Esophagus muscularis mucosa (tissue), 4 donors: ENCODE measurements around the gene L3HYPDH. TPM values are rescaled to one million over a fixed set of nuclear protein-coding genes. Genes with fewer than 3 reads are reported as not detected.

ENCODE experiments used
- DNase-seq: peaks from one replicate; pipeline ENCODE4 v3.0.0-alpha.2; 2017; ENCODE audit errors: extremely low spot score
- H3K27ac ChIP-seq, 4 donors: fragments of 200-600 bp; sonication (generic); replicated peaks in 1 of 4; 1 replicate in 3 of 4; 2 replicates in 1 of 4; pipeline ENCODE4 v1.5.1; 2016 to 2019; ENCODE audit warnings: mild to moderate bottlenecking in 1 of 4
- H3K27me3 ChIP-seq, 4 donors: fragments of 200-600 bp; sonication (generic); one replicate each; pipeline versions ENCODE4 v1.5.1 to v1.6.0; 2016 to 2019
- H3K36me3 ChIP-seq, 4 donors: fragments of 200-600 bp; sonication (generic); one replicate each; pipeline ENCODE4 v1.5.1; 2016 to 2019
- H3K4me1 ChIP-seq, 4 donors: fragments of 200-600 bp; sonication (generic); one replicate each; pipeline ENCODE4 v1.5.1; 2016 to 2019
- H3K4me3 ChIP-seq, 4 donors: fragments of 200-600 bp; sonication (generic); 1 replicate in 2 of 4; 2 replicates in 2 of 4; pipeline ENCODE4 v1.5.1; 2016 to 2019; ENCODE audit warnings: mild to moderate bottlenecking in 4 of 4, moderate library complexity in 1 of 4
- H3K9me3 ChIP-seq, 4 donors: fragments of 200-600 bp; sonication (generic); 1 replicate in 3 of 4; 2 replicates in 1 of 4; pipeline ENCODE4 v1.5.1; 2016 to 2019
- EP300 ChIP-seq: sonication (generic); formaldehyde crosslinking; IDR thresholded peaks from one replicate; pipeline ENCODE4 v1.6.1; 2017; ENCODE audit warnings: antibody characterized with exemption
- POLR2A ChIP-seq: fragments of 450-650 bp; IDR thresholded peaks from one replicate; pipeline ENCODE4 v1.6.1; 2017; ENCODE audit warnings: antibody characterized with exemption, moderate library complexity, mild to moderate bottlenecking, low read depth
- POLR2AphosphoS5 ChIP-seq, 2 donors: sonication (generic); formaldehyde crosslinking; IDR thresholded peaks; one replicate each; pipeline ENCODE4 v1.6.1; 2017; ENCODE audit warnings: antibody characterized with exemption in 2 of 2
- WGBS: methylation state at CpG from one replicate; pipeline ENCODE4 v1.1.5; 2018; 5-methylcytosine and 5-hydroxymethylcytosine counted together
- intact Hi-C: fragments of 100-400 bp; cut with DNase I; formaldehyde crosslinking; loops from one replicate; pipeline ENCODE4 v1.15.1; 2023
- total RNA-seq, 4 donors: library from RNA; depleted of rRNA; stranded (reverse); fragments of >200 nt; gene quantifications; one replicate each; pipeline versions ENCODE4 v1.1.0 to v1.2.1, GENCODE V29; 2016
- TF ChIP-seq, protein P1 (sequence below), 3 experiments: fragments of 200-600 bp in 2 of 3; fragments of 450-650 bp in 1 of 3; sonication (generic) in 2 of 3; IDR thresholded peaks; one replicate each; pipeline ENCODE4 v1.5.1; 2017 to 2019; ENCODE audit warnings: antibody characterized with exemption in 3 of 3, mild to moderate bottlenecking in 2 of 3, moderate library complexity in 1 of 3

L3HYPDH gene
- total RNA-seq, 4 donors from 2014 or later: 20.2 to 32.2 (median 26.0) TPM

DNA sequence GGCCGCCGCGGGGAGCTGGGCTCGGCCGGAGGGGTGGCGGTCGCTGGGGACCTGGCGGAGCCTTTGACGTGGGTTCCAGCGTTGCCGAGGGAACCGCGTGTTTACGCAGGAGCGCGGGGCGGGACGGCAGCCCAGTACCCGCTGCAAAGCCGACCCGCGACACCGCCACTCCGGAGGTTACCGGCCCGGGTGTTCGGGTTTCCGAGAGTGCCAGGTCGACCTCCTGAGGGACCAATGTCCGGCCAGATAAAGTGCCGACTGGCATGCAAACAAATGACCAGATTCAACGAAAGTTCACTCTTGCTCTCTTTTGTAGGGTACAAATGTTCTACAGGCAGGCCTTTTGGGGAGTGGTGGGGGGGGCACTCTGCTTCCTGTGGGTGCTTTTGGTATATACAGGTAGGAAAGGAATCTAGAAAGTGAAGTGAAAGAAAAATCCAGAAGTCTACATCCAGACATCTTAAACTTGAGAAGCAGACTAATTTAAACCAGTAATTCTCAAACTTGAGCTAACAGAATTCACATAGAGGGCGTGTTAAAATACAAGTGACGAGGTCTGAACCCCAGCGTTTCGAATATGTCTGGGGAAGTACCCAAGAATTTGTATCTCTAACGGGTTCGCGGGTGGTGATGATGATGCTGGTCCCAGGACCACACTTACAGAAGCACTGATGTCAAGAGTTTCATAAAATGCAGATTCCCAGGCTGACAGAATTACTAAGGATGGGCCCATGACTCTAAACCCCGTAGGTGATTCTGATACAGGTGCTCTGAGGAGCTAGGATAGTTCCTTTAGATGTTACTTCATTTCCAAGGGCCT is 18.7 kb downstream of the L3HYPDH start, which contains the start of gene GPR135:
GPR135 (minus strand) TSS at position 65 of the 820 bp plus-strand sequence. CDS start 154 bp downstream, outside the sequence.
- Histone ChIP-seq H3K36me3 (peaks cover 0 to 7% (median 3%) of the 10 kb centered on the region in 4 donors), H3K27ac (peak within 1 kb of the TSS; percentile 84 to 90 (median 86)), H3K27me3 (no peaks in the 10 kb centered on the region), H3K4me1 (peaks cover 9 to 27% (median 17%) of the 10 kb centered on the region in 4 donors), H3K4me3 (peak within 1 kb of the TSS; percentile 75 to 82 (median 80)), H3K9me3 (no peaks in the 10 kb centered on the region)
- 70% methylated on average over 10 of the region's 40 CpGs for WGBS
- TF ChIP-seq, protein P1, sequence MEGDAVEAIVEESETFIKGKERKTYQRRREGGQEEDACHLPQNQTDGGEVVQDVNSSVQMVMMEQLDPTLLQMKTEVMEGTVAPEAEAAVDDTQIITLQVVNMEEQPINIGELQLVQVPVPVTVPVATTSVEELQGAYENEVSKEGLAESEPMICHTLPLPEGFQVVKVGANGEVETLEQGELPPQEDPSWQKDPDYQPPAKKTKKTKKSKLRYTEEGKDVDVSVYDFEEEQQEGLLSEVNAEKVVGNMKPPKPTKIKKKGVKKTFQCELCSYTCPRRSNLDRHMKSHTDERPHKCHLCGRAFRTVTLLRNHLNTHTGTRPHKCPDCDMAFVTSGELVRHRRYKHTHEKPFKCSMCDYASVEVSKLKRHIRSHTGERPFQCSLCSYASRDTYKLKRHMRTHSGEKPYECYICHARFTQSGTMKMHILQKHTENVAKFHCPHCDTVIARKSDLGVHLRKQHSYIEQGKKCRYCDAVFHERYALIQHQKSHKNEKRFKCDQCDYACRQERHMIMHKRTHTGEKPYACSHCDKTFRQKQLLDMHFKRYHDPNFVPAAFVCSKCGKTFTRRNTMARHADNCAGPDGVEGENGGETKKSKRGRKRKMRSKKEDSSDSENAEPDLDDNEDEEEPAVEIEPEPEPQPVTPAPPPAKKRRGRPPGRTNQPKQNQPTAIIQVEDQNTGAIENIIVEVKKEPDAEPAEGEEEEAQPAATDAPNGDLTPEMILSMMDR (IDR thresholded peaks at IDR 0.05): no peak
- TF ChIP-seq POLR2AphosphoS5 (IDR thresholded peaks at IDR 0.05): no peak
- TF ChIP-seq EP300: no peak
- no peak for TF ChIP-seq POLR2A
- intact Hi-C loops: no loop called here
- no peak for DNase-seq

DNA sequence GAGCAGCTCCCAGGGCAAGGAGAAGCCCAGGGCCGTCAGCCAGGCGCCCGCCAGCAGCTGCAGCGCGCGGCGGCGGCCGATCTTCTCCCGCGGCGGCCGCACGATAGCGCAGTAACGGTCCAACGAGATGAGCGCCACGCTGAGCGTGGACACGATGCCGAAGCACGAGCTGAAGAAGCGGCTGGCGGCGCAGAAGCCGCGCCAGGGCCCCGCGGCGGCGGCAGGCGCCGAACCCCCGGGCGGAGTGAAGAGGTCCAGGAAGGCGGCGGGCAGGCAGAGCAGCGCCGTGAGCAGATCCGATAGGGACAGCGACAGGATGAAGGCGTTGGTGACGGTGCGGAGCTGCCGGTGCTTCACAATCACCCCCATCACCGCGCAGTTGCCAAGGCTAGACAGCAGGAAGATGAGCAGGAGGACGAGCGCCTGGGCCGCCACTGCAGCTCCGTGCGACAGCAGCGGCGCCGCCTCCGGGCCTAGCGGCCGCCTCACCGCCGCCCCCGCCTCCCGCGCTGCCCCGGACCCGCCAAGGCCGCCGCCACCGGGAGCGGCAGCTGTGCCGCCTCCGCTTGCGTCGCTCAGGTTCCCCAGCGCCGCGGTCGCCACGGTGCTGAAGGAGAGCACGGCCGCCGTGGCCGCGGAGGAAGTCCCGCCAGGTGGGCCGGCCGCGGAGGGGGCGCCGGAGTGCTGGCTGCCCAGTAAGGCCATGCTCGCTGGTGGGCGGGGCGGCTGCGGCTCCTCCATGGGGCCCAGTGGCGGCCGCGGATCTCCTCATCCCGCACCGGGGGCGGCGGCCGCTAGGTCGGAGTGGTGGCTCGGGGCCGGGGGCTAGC is 19.5 kb downstream of the L3HYPDH start:
- no peaks in the 10 kb centered on the region for H3K9me3 ChIP-seq
- peak; percentile 10 to 37 for TF ChIP-seq POLR2AphosphoS5 (IDR thresholded peaks at IDR 0.05)
- TF ChIP-seq, protein P1 (IDR thresholded peaks at IDR 0.05): no peak
- peak overlapping the region; percentile 75 to 82 (median 80) for H3K4me3 ChIP-seq
- H3K36me3 ChIP-seq: no peaks in the 10 kb centered on the region
- H3K4me1 ChIP-seq: peaks cover 9 to 27% (median 17%) of the 10 kb centered on the region in 4 donors
- intact Hi-C loops: no loop called here
- H3K27me3 ChIP-seq: no peaks in the 10 kb centered on the region
- H3K27ac ChIP-seq: peak overlapping the region; percentile 84 to 90 (median 86)
- DNase-seq: no peak
- WGBS: no CpG with 5 or more reads among the region's 105 CpGs

DNA sequence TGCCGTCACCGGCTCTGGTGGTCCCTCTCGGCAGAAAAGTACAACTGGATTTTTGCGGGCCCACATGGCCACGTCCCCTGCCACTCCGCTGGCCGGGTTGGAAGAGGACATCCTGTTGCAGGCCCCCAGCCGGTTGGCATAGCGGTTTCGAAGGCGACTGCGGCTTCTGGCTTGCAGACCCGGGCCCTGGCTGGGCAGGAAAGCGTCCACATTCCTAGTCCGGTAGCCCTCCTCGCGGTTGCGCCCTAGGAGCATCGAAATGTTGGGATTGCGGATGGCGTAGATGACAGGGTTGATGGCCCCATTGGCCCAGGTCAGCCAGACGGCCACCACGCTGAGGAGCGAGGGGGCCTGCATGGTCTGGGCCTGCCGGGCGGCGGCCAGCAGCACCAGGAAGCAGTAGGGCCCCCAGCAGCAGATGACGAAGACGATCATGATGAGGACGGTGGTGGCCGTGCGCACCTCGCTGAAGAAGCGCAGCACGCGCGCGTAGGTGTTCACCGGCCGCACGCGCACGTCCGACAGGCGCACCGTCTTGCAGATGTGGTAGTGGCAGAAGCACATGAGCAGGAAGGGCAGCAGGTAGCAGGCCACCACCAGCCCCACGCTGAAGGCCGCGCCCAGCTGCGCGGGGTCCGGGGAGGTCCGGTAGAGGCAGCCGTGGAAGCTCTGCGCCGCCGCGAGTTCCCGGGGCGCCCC is 20.3 kb downstream of the L3HYPDH start:
- no peak for DNase-seq

GRCh38 chr14:59461891-59462290 is 22.3 kb downstream of the L3HYPDH start:
- intact Hi-C loops: no loop called here
- no peak overlapping the region for H3K4me3 ChIP-seq
- WGBS: 87% methylated on average over 1 of the region's 1 CpG
- no peak for DNase-seq
- peaks cover 0 to 1% (median 0%) of the 10 kb centered on the region in 4 donors for H3K36me3 ChIP-seq
- H3K27ac ChIP-seq: no peak overlapping the region
- TF ChIP-seq POLR2A (no peak), EP300 (no peak), POLR2AphosphoS5 (IDR thresholded peaks at IDR 0.05) (no peak)
- TF ChIP-seq, protein P1 (IDR thresholded peaks at IDR 0.05): no peak
- H3K27me3 ChIP-seq: no peaks in the 10 kb centered on the region
- H3K9me3 ChIP-seq: no peaks in the 10 kb centered on the region
- H3K4me1 ChIP-seq: peaks cover 9 to 27% (median 17%) of the 10 kb centered on the region in 4 donors

More for the DNA sequence above, 20.3 kb downstream of the L3HYPDH start:
- Histone ChIP-seq H3K4me3 (peak overlapping the region; percentile 75 to 82 (median 80)), H3K36me3 (no peaks in the 10 kb centered on the region), H3K4me1 (peaks cover 9 to 27% (median 17%) of the 10 kb centered on the region in 4 donors), H3K9me3 (no peaks in the 10 kb centered on the region), H3K27me3 (no peaks in the 10 kb centered on the region), H3K27ac (peak overlapping the region; percentile 84 to 90 (median 86))
- WGBS: 61% methylated on average over 33 of the region's 60 CpGs
- intact Hi-C loops: no loop called here
- TF ChIP-seq POLR2A (no peak), POLR2AphosphoS5 (IDR thresholded peaks at IDR 0.05) (no peak), EP300 (no peak)
- TF ChIP-seq, protein P1 (IDR thresholded peaks at IDR 0.05): no peak
